Trophoblast cell (in vitro differentiated cells and primary cell): ENCODE results near the gene COQ4.
"Not testable (repeated sequence)": the region's sequence is repeated elsewhere in the genome, so short reads cannot be mapped to it uniquely, and the experiment has no call there.

Experiments used
- DNase-seq, 2 donors: peaks; one replicate each; pipeline ENCODE4 v3.0.0-alpha.2; 2016
- H2AFZ ChIP-seq: 2 replicates; pipeline ENCODE4 v1.6.1; 2013; ENCODE audit warnings: low read length, moderate library complexity, mild to moderate bottlenecking; ENCODE audit not compliant: insufficient read depth, poor library complexity
- H2AK5ac ChIP-seq: 2 replicates; pipeline ENCODE4 v1.6.1; 2013; ENCODE audit warnings: mild to moderate bottlenecking, low read length
- H2BK120ac ChIP-seq: 2 replicates; pipeline ENCODE4 v1.6.1; 2013; ENCODE audit warnings: low read length, mild to moderate bottlenecking, moderate library complexity; ENCODE audit not compliant: insufficient read depth, poor library complexity
- H2BK12ac ChIP-seq: 2 replicates; pipeline ENCODE4 v1.6.1; 2013; ENCODE audit warnings: mild to moderate bottlenecking, low read length, moderate library complexity
- H2BK5ac ChIP-seq: 2 replicates; pipeline ENCODE4 v1.6.1; 2013; ENCODE audit warnings: low read length, low read depth, moderate library complexity, mild to moderate bottlenecking; ENCODE audit not compliant: poor library complexity
- H3K14ac ChIP-seq: 2 replicates; pipeline ENCODE4 v1.6.1; 2013; ENCODE audit warnings: mild to moderate bottlenecking, low read length
- H3K18ac ChIP-seq: 2 replicates; pipeline ENCODE4 v1.6.1; 2013; ENCODE audit warnings: mild to moderate bottlenecking, low read length
- H3K23ac ChIP-seq: 2 replicates; pipeline ENCODE4 v1.6.1; 2013; ENCODE audit warnings: low read length
- H3K27ac ChIP-seq: 2 replicates; pipeline ENCODE4 v1.5.1; 2013; ENCODE audit warnings: low read depth, mild to moderate bottlenecking, inconsistent platforms, low read length, moderate library complexity
- H3K27me3 ChIP-seq: 2 replicates; pipeline ENCODE4 v1.6.1; 2013; ENCODE audit warnings: inconsistent platforms, mild to moderate bottlenecking, low read length, moderate library complexity; ENCODE audit not compliant: insufficient read depth
- H3K36me3 ChIP-seq, 2 experiments: 1 replicate in 1 of 2; 2 replicates in 1 of 2; pipeline ENCODE4 v1.6.1; 2013; ENCODE audit warnings: low read length in 2 of 2, mild to moderate bottlenecking in 2 of 2, moderate library complexity in 1 of 2; ENCODE audit not compliant: insufficient read depth in 2 of 2, control insufficient read depth in 1 of 2
- H3K4ac ChIP-seq: 2 replicates; pipeline ENCODE4 v1.6.1; 2013; ENCODE audit warnings: low read depth, mild to moderate bottlenecking, low read length, moderate library complexity
- H3K4me1 ChIP-seq, 2 experiments: 1 replicate in 1 of 2; 2 replicates in 1 of 2; pipeline ENCODE4 v1.6.1; 2013; ENCODE audit warnings: low read length in 2 of 2, mild to moderate bottlenecking in 2 of 2, moderate library complexity in 1 of 2; ENCODE audit not compliant: insufficient read depth in 2 of 2, control insufficient read depth in 1 of 2
- H3K4me2 ChIP-seq: 2 replicates; pipeline ENCODE4 v1.6.1; 2013; ENCODE audit warnings: inconsistent platforms, mild to moderate bottlenecking, low read length, moderate library complexity
- H3K4me3 ChIP-seq: 2 replicates; pipeline ENCODE4 v1.5.1; 2013; ENCODE audit warnings: mild to moderate bottlenecking, low read depth, low read length, inconsistent platforms
- H3K79me1 ChIP-seq: one replicate; pipeline ENCODE4 v1.6.1; 2013; ENCODE audit warnings: low read length
- H3K79me2 ChIP-seq: 2 replicates; pipeline ENCODE4 v1.6.1; 2013; ENCODE audit warnings: low read length, mild to moderate bottlenecking; ENCODE audit not compliant: control insufficient read depth, insufficient read depth, poor library complexity
- H3K9ac ChIP-seq: 2 replicates; pipeline ENCODE4 v1.6.1; 2013; ENCODE audit warnings: mild to moderate bottlenecking, low read length
- H3K9me3 ChIP-seq: 2 replicates; pipeline ENCODE4 v1.6.1; 2013; ENCODE audit warnings: low read depth, mild to moderate bottlenecking, control low read depth, inconsistent platforms, low read length; ENCODE audit not compliant: insufficient read depth
- H4K12ac ChIP-seq: 2 replicates; pipeline ENCODE4 v1.6.1; 2013; ENCODE audit warnings: low read depth, mild to moderate bottlenecking, low read length, moderate library complexity
- H4K8ac ChIP-seq: 2 replicates; pipeline ENCODE4 v1.6.1; 2013; ENCODE audit warnings: low read depth, mild to moderate bottlenecking, low read length, moderate library complexity
- H4K91ac ChIP-seq: one replicate; pipeline ENCODE4 v1.6.1; 2013; ENCODE audit warnings: low read depth, mild to moderate bottlenecking, low read length, moderate library complexity
- WGBS: extraction: QIAGEN DNeasy Blood & Tissue Kit; methylation state at CpG from one replicate; pipeline ENCODE4 v1.1.7; 2013; ENCODE audit warnings: missing lambda C conversion rate; ENCODE audit not compliant: insufficient read length, insufficient coverage; ENCODE audit errors: extremely low coverage; 5-methylcytosine and 5-hydroxymethylcytosine counted together

Gene COQ4

DNA sequence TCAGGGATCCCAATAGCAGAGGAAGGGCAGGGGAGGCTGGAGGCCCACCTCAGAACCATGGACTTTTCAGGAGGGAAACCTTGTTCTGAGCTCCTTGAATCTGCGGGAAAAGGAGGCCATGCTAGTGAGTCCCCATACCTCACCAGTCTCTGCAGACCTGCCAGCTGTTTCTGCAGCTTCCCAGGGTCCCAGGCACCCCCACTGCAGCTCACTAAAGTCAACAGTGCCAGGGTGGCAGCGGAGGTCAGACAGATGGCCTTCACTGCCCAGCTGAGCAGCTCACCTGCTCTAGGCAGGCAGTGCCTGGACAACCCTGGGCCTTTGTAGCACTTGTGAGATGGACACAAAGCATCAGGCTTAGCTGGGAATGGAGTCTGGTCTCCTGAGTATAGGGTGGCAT, 13.3 kb downstream of the COQ4 start:
- no peak overlapping the region for H2BK12ac ChIP-seq
- no peak overlapping the region for H2BK120ac ChIP-seq
- peaks cover 0 to 5% of the 10 kb centered on the region in 2 experiments for H3K4me1 ChIP-seq
- DNase-seq: no peak
- no peak overlapping the region for H3K4me3 ChIP-seq
- no peak overlapping the region for H2AFZ ChIP-seq
- no peak overlapping the region for H4K91ac ChIP-seq
- WGBS: no CpG with 5 or more reads among the region's 2 CpGs
- no peak overlapping the region for H3K23ac ChIP-seq
- H3K4ac ChIP-seq: no peak overlapping the region
- H3K79me2 ChIP-seq: peaks cover 4% of the 10 kb centered on the region
- peaks cover 6% of the 10 kb centered on the region for H3K79me1 ChIP-seq
- no peaks in the 10 kb centered on the region for H3K27me3 ChIP-seq
- H3K18ac ChIP-seq: no peak overlapping the region
- no peak overlapping the region for H2AK5ac ChIP-seq
- no peak overlapping the region for H2BK5ac ChIP-seq
- H3K27ac ChIP-seq: no peak overlapping the region
- no peak overlapping the region for H3K14ac ChIP-seq
- H4K12ac ChIP-seq: no peak overlapping the region
- no peak overlapping the region for H4K8ac ChIP-seq
- H3K36me3 ChIP-seq: peaks cover 15 to 28% of the 10 kb centered on the region in 2 experiments
- H3K9me3 ChIP-seq: peaks cover 1% of the 10 kb centered on the region
- no peak overlapping the region for H3K9ac ChIP-seq
- no peak overlapping the region for H3K4me2 ChIP-seq

DNA sequence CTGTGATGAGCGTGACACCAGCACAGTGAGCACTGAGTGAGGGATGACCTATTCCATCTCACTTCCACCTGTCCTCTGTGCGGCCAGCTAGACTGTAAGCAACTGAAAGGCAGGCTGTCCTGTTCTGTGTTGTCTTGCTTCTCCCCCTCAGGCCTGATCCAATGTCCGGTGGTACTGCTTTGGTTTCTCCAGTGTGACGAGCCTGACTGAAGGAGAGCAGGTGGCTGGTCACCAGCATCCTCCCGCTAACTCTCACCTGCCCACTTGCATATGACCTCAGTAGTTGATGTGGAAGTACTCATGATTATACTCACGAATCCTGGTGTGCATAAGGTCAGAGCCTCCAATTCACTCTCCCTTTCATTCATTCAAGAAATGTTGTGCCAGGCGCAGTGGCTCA, 15.3 kb downstream of the COQ4 start:
- no peak overlapping the region for H3K23ac ChIP-seq
- H3K9me3 ChIP-seq: no peaks in the 10 kb centered on the region
- no peak overlapping the region for H2BK12ac ChIP-seq
- WGBS: no CpG with 5 or more reads among the region's 7 CpGs
- H4K8ac ChIP-seq: no peak overlapping the region
- peaks cover 0 to 10% of the 10 kb centered on the region in 2 experiments for H3K4me1 ChIP-seq
- no peaks in the 10 kb centered on the region for H3K27me3 ChIP-seq
- peaks cover 4% of the 10 kb centered on the region for H3K79me2 ChIP-seq
- peaks cover 6% of the 10 kb centered on the region for H3K79me1 ChIP-seq
- H2AFZ ChIP-seq: no peak overlapping the region
- H4K91ac ChIP-seq: no peak overlapping the region
- peaks cover 11 to 16% of the 10 kb centered on the region in 2 experiments for H3K36me3 ChIP-seq
- H3K4ac ChIP-seq: no peak overlapping the region
- no peak overlapping the region for H2BK5ac ChIP-seq
- H3K9ac ChIP-seq: no peak overlapping the region
- H2BK120ac ChIP-seq: no peak overlapping the region
- H3K14ac ChIP-seq: no peak overlapping the region
- H3K4me3 ChIP-seq: no peak overlapping the region
- H4K12ac ChIP-seq: no peak overlapping the region
- no peak overlapping the region for H3K18ac ChIP-seq
- DNase-seq: no peak
- no peak overlapping the region for H3K4me2 ChIP-seq
- no peak overlapping the region for H3K27ac ChIP-seq
- no peak overlapping the region for H2AK5ac ChIP-seq

DNA sequence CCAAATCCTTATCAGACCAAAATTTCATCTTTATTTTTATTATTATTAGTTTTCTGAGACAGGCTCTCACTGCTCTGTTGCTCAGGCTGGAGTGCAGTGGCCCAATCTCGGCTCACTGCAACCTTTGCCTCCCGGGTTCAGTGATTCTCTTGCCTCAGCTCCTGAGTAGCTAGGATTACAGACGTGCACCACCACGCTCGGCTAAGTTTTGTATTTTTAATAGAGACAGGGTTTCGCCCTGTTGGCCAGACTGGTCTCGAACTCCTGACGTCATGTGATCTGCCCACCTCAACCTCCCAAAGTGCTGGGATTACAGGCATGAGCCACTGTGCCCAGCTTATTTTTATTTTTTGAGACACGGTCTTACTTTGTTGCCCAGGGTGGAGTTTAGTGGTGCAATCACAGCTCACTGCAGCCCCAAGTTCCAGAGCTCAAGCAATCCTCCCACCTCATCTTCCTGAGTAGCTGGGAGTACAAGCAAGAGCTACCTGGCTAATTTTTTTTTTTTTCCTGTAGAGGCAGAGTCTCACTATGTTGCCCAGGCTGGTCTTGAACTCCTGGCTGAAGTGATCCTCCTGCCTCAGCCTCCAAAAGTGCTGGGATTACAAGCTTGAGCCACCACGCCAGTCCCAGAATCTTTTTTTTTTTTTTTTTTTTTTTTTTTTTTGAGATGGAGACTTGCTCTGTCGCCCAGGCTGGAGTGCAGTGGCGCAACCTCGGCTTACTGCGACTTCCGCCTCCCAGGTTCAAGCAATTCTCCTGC, 16.4 kb downstream of the COQ4 start:
- WGBS: no CpG with 5 or more reads among the region's 15 CpGs

DNA sequence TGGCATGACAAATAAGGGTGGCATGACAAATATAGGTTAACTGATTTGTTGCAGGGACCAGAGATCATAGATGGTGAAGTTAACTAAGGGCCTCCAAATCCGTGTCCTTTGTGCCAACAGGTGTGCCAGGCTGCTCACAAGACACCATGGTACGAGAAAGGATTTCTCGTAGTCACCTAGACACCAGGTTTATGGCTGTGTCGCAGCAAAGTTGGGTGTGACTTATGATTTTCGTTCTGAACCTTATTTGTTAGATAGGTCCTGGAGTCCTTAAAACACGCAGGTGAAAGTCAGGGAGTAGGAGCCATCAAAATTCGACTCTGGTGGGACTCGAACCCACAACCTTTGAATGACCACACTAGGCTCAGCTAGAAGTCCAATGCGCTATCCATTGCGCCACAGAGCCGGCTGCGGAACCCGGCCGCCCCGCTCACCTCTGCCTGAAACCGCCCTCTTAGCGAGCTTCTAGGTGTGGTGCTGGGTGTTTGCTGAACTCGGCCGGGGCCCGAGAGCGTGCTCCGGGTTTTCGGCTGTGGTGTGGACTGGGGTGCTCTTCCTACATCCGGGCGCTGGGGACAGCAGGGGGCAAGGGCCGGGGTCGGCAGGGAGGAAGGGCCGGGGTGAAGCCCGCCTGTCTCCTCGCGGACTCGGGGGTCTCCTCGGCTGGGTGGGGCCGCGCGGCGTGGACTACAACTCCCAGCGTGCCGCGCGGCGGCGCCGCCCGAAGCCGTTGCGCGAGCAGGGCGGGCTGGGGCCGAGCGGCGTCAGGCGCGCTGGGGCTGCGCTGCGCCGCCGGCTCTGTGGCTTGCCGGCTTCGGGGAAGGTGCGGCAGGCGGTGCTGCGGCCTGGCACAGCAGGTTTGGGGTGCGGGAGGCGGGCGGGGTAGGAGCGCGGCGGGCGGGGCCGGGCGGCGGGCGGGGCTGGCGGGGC, 17.4 kb downstream of the COQ4 start, which contains the start of gene SLC27A4:
TSS of gene SLC27A4 (plus strand) at position 767 of the 930 bp plus-strand sequence. CDS start 2,606 bp downstream, outside the sequence.
- H2AFZ ChIP-seq: peak within 1 kb of the TSS; percentile 95
- peaks cover 19 to 21% of the 10 kb centered on the region in 2 experiments for H3K36me3 ChIP-seq
- H3K4ac ChIP-seq: peak within 1 kb of the TSS; percentile 56
- H2AK5ac ChIP-seq: no peak within 1 kb of the TSS
- peak within 1 kb of the TSS; percentile 12 for H3K27ac ChIP-seq
- H4K8ac ChIP-seq: peak within 1 kb of the TSS; percentile 89
- no peak within 1 kb of the TSS for H3K23ac ChIP-seq
- peak within 1 kb of the TSS; percentile 90 for H4K12ac ChIP-seq
- H4K91ac ChIP-seq: peak within 1 kb of the TSS; percentile 82
- H3K4me2 ChIP-seq: peak within 1 kb of the TSS; percentile 98
- H3K9me3 ChIP-seq: no peaks in the 10 kb centered on the region
- no peaks in the 10 kb centered on the region for H3K27me3 ChIP-seq
- peak within 1 kb of the TSS; percentile 83 for H3K4me3 ChIP-seq
- H3K9ac ChIP-seq: peak within 1 kb of the TSS; percentile 70
- peaks cover 4% of the 10 kb centered on the region for H3K79me2 ChIP-seq
- no peak within 1 kb of the TSS for H2BK12ac ChIP-seq
- peaks cover 0 to 10% of the 10 kb centered on the region in 2 experiments for H3K4me1 ChIP-seq
- peaks cover 6% of the 10 kb centered on the region for H3K79me1 ChIP-seq
- H3K14ac ChIP-seq: peak within 1 kb of the TSS; percentile 83
- peak; percentile 82 to 86 for DNase-seq
- H2BK120ac ChIP-seq: peak within 1 kb of the TSS; percentile 50
- no CpG with 5 or more reads among the region's 75 CpGs for WGBS
- peak within 1 kb of the TSS; percentile 69 for H3K18ac ChIP-seq
- H2BK5ac ChIP-seq: no peak within 1 kb of the TSS

More for the DNA sequence above, 16.4 kb downstream of the COQ4 start:
- H4K12ac ChIP-seq, H2AK5ac ChIP-seq, H3K4me2 ChIP-seq, H2BK120ac ChIP-seq, H2BK5ac ChIP-seq, H2BK12ac ChIP-seq, H4K8ac ChIP-seq, H4K91ac ChIP-seq, DNase-seq, H3K79me2 ChIP-seq, H3K9ac ChIP-seq, H3K18ac ChIP-seq, H3K27me3 ChIP-seq, H3K27ac ChIP-seq, H3K4me3 ChIP-seq, H3K23ac ChIP-seq, H2AFZ ChIP-seq, H3K79me1 ChIP-seq, H3K4ac ChIP-seq, H3K14ac ChIP-seq, H3K9me3 ChIP-seq: not testable (repeated sequence)
- H3K4me1 ChIP-seq: peaks cover 0 to 10% of the 10 kb centered on the region in 2 experiments
- H3K36me3 ChIP-seq: peaks cover 15 to 17% of the 10 kb centered on the region in 2 experiments
